ENCODE results near the gene OR10G2.
"Not testable (repeated sequence)": the region's sequence is repeated elsewhere in the genome, so short reads cannot be mapped to it uniquely, and the experiment has no call there.

Gene OR10G2

DNA sequence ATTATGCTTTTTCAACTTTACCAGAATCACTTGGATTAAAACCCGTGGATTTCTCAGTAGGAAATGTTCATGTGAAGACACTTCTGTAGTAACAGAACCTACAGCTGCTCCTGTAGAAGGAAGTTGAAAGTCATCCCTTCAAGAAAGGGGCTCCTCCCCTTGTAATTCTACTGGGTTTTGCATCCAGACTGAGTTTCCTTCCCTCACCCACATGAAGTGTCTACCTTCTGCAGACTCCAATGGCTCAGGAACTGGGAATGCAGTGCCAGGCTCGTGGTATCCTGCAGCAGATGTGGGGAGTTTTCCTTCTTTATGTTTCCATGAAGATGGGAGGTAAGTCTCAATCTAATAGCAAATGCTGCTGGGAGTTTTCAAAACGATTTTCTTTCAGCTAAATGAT lies 7.9 kb upstream of the OR10G2 start:
- CTCF ChIA-PET, result interaction anchor here (0.6 to 1.0 kb wide), 2 partner anchors 15 to 59 kb away, joined by 3 read pairs; no protein-coding TSS in a partner anchor
- WGBS (ENCODE audit: insufficient coverage), result 100% methylated on average over 1 of the region's 3 CpGs

DNA sequence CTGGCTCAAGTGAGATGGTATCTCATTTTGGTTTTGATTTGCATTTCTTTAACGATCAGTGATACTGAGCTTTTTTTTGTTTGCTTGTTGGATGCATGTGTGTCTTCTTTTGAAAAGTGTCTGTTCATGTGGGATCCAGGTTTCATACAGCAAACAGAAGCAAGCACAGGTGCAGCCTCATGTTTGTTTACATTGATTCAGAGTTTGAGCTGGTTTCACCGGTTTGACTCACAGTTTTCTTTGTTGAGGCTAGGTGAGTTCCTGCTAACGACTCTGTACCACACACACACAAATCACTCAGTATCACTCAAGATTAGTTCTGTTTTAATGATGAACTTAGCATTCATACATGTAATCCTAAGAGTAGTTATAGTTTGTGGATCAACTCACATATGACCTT lies 3.7 kb downstream of the OR10G2 start:
- no peak for DNase-seq
- POLR2A ChIA-PET, result no interaction called here

More for the DNA sequence above, 7.9 kb upstream of the OR10G2 start:
- DNase-seq, result no peak
- Histone ChIP-seq H3K36me3 (ENCODE audit: control insufficient read depth in 4 of 4, insufficient read depth in 4 of 4, low read length in 3 of 4) (no peaks in the 10 kb centered on the region), H3K27ac (ENCODE audit: insufficient read depth in 1 of 2, low read depth in 1 of 2, low read length in 2 of 2, poor library complexity in 1 of 2, severe bottlenecking in 2 of 2) (no peak overlapping the region), H3K27me3 (replicated peaks in 2 of 5; ENCODE audit: control insufficient read depth in 4 of 5, insufficient read depth in 5 of 5, low read length in 4 of 5) (no peaks in the 10 kb centered on the region), H3K4me3 (ENCODE audit: control insufficient read depth in 1 of 7, extremely low read depth in 1 of 7, insufficient read depth in 4 of 7, low read depth in 2 of 7, low read length in 6 of 7) (no peak overlapping the region), H3K4me1 (ENCODE audit: control extremely low read depth in 1 of 4, control insufficient read depth in 4 of 4, insufficient read depth in 4 of 4, low read length in 3 of 4) (peaks cover 0 to 2% (median 0%) of the 10 kb centered on the region in 4 experiments), H3K9me3 (ENCODE audit: control extremely low read depth in 1 of 5, control insufficient read depth in 4 of 5, insufficient read depth in 2 of 5, low read depth in 1 of 5, low read length in 4 of 5) (peaks cover 0 to 1% (median 0%) of the 10 kb centered on the region in 5 experiments)
- POLR2A ChIA-PET, result no interaction called here

DNA sequence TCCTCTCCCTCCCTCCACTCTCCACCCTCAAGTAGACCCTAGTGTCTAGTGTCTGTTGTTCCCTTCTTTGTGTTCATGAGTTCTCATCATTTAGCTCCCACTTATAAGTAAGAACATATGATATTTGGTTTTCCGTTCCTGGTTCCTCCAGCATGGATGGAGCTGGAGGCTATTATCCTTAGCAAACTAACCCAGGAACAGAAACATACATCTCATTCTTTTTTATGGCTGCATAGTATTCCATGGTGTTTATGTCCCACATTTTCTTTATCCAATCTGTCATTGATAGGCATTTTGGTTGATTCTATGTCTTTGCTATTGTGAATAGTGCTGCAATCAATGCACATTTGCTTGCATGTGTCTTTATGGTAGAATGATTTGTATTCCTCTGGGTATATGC lies 4.2 kb downstream of the OR10G2 start:
- H3K4me1 ChIP-seq (ENCODE audit: control extremely low read depth in 1 of 4, control insufficient read depth in 4 of 4, insufficient read depth in 4 of 4, low read length in 3 of 4); POLR2A ChIA-PET: not testable (repeated sequence)
- 100% methylated on average over 1 of the region's 1 CpG for WGBS (ENCODE audit: insufficient coverage)

More for the DNA sequence above, 3.7 kb downstream of the OR10G2 start:
- WGBS (ENCODE audit: insufficient coverage), result 100% methylated on average over 1 of the region's 3 CpGs
- Histone ChIP-seq H3K36me3 (ENCODE audit: control insufficient read depth in 4 of 4, insufficient read depth in 4 of 4, low read length in 3 of 4) (no peaks in the 10 kb centered on the region), H3K27ac (ENCODE audit: insufficient read depth in 1 of 2, low read depth in 1 of 2, low read length in 2 of 2, poor library complexity in 1 of 2, severe bottlenecking in 2 of 2) (no peak overlapping the region), H3K9me3 (ENCODE audit: control extremely low read depth in 1 of 5, control insufficient read depth in 4 of 5, insufficient read depth in 2 of 5, low read depth in 1 of 5, low read length in 4 of 5) (peaks cover 0 to 1% (median 0%) of the 10 kb centered on the region in 5 experiments), H3K4me1 (ENCODE audit: control extremely low read depth in 1 of 4, control insufficient read depth in 4 of 4, insufficient read depth in 4 of 4, low read length in 3 of 4) (no peaks in the 10 kb centered on the region), H3K27me3 (replicated peaks in 2 of 5; ENCODE audit: control insufficient read depth in 4 of 5, insufficient read depth in 5 of 5, low read length in 4 of 5) (no peaks in the 10 kb centered on the region), H3K4me3 (ENCODE audit: control insufficient read depth in 1 of 7, extremely low read depth in 1 of 7, insufficient read depth in 4 of 7, low read depth in 2 of 7, low read length in 6 of 7) (no peak overlapping the region)
- CTCF ChIA-PET, result no interaction called here

DNA sequence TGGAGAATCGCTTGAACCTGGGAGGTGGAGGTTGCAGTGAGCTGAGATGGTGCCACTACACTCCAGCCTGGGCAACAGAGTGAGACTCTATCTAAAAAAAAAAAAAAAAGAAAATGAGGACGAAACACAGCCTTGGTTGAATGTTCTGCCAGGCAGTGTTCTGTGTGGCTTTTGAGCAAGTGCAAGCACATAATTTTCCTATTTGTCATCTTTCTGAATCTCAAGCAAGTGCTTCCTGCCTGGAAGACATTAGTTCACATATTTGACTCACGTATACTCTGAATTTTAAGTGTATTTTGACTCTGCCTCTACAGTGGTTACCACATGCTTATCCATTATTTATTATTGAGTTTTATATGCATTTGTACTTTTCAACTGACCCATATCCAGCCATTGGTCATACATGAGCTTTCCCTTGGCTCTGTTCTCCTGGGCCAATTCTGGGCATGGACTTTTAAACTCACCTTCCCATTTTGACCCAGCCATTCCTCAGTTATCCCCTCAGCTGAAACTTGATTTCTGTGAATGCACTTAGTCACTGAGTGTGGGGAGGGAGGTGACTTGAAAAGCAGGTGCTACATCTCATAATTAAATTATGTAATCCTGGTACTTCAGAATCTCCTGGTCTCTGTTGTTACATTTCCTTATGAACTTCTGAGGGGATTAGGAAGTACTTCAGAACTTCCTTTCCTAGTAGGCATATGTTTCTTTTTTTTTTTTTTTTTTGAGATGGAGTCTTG lies 8.1 kb downstream of the OR10G2 start:
- no peaks in the 10 kb centered on the region for H3K9me3 ChIP-seq (ENCODE audit: control extremely low read depth in 1 of 5, control insufficient read depth in 4 of 5, insufficient read depth in 2 of 5, low read depth in 1 of 5, low read length in 4 of 5)
- H3K27ac ChIP-seq (ENCODE audit: insufficient read depth in 1 of 2, low read depth in 1 of 2, low read length in 2 of 2, poor library complexity in 1 of 2, severe bottlenecking in 2 of 2), result no peak overlapping the region
- no peak for DNase-seq
- WGBS (ENCODE audit: insufficient coverage), result 100% methylated on average over 1 of the region's 3 CpGs
- ChIA-PET POLR2A (no interaction called here), CTCF (no interaction called here)
- no peaks in the 10 kb centered on the region for H3K4me1 ChIP-seq (ENCODE audit: control extremely low read depth in 1 of 4, control insufficient read depth in 4 of 4, insufficient read depth in 4 of 4, low read length in 3 of 4)
- no peak overlapping the region for H3K4me3 ChIP-seq (ENCODE audit: control insufficient read depth in 1 of 7, extremely low read depth in 1 of 7, insufficient read depth in 4 of 7, low read depth in 2 of 7, low read length in 6 of 7)
- H3K36me3 ChIP-seq (ENCODE audit: control insufficient read depth in 4 of 4, insufficient read depth in 4 of 4, low read length in 3 of 4), result no peaks in the 10 kb centered on the region
- H3K27me3 ChIP-seq (replicated peaks in 2 of 5; ENCODE audit: control insufficient read depth in 4 of 5, insufficient read depth in 5 of 5, low read length in 4 of 5), result no peaks in the 10 kb centered on the region

More for the DNA sequence above, 4.2 kb downstream of the OR10G2 start:
- not testable (repeated sequence) for DNase-seq; H3K27me3 ChIP-seq (replicated peaks in 2 of 5; ENCODE audit: control insufficient read depth in 4 of 5, insufficient read depth in 5 of 5, low read length in 4 of 5); H3K36me3 ChIP-seq (ENCODE audit: control insufficient read depth in 4 of 4, insufficient read depth in 4 of 4, low read length in 3 of 4); H3K9me3 ChIP-seq (ENCODE audit: control extremely low read depth in 1 of 5, control insufficient read depth in 4 of 5, insufficient read depth in 2 of 5, low read depth in 1 of 5, low read length in 4 of 5); H3K4me3 ChIP-seq (ENCODE audit: control insufficient read depth in 1 of 7, extremely low read depth in 1 of 7, insufficient read depth in 4 of 7, low read depth in 2 of 7, low read length in 6 of 7); H3K27ac ChIP-seq (ENCODE audit: insufficient read depth in 1 of 2, low read depth in 1 of 2, low read length in 2 of 2, poor library complexity in 1 of 2, severe bottlenecking in 2 of 2)
- CTCF ChIA-PET, result interaction anchor here (1.1 kb wide), 1 partner anchor 646 kb away, joined by 3 read pairs; no protein-coding TSS in a partner anchor

DNA sequence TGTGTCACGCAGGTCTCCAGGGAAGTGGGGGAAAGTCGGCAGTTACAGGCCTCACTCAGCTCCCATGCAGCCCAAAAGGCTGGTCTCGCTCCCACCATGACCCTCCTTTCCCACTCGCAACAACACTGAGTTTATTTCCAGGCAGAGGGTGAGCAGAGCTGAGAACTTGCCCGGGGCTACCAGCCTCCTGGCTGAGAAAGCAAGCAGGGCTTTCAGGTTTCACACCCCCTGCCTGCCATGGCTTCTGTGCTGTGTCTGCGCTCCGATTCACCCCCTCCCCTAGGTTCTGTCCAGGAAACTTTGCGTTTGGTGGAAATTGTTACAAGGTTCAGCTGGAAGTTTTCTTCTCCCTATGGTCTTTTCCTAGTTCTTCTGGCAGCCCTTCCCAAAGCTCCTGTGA lies 17.1 kb downstream of the OR10G2 start:
- Histone ChIP-seq H3K4me3 (ENCODE audit: control insufficient read depth in 1 of 7, extremely low read depth in 1 of 7, insufficient read depth in 4 of 7, low read depth in 2 of 7, low read length in 6 of 7) (no peak overlapping the region), H3K27ac (ENCODE audit: insufficient read depth in 1 of 2, low read depth in 1 of 2, low read length in 2 of 2, poor library complexity in 1 of 2, severe bottlenecking in 2 of 2) (no peak overlapping the region), H3K27me3 (replicated peaks in 2 of 5; ENCODE audit: control insufficient read depth in 4 of 5, insufficient read depth in 5 of 5, low read length in 4 of 5) (peaks cover 0 to 3% (median 0%) of the 10 kb centered on the region in 5 experiments), H3K9me3 (ENCODE audit: control extremely low read depth in 1 of 5, control insufficient read depth in 4 of 5, insufficient read depth in 2 of 5, low read depth in 1 of 5, low read length in 4 of 5) (no peaks in the 10 kb centered on the region), H3K4me1 (ENCODE audit: control extremely low read depth in 1 of 4, control insufficient read depth in 4 of 4, insufficient read depth in 4 of 4, low read length in 3 of 4) (no peaks in the 10 kb centered on the region), H3K36me3 (ENCODE audit: control insufficient read depth in 4 of 4, insufficient read depth in 4 of 4, low read length in 3 of 4) (no peaks in the 10 kb centered on the region)
- ChIA-PET POLR2A (no interaction called here), CTCF (no interaction called here)
- 97% methylated on average over 7 of the region's 8 CpGs for WGBS (ENCODE audit: insufficient coverage)
- DNase-seq, result no peak

DNA sequence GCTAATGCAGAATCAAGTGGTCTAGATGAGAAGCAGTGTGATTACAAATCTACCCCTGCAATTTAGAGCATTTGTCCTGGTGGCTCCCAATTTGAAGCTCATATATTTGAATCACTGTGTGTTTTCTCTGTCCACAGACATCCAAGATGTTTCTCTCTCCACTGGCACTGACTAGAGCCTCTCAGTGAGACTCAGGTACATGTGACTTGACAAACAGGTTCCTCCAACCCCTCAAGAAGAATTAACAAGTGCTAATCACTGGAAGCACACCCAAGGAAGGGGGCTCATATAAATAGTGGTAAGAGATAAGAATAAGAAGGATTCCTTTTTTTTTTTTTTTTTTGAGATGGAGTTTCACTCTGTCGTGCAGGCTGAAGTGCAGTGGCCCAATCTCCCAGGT lies 20.5 kb downstream of the OR10G2 start:
- no peaks in the 10 kb centered on the region for H3K36me3 ChIP-seq (ENCODE audit: control insufficient read depth in 4 of 4, insufficient read depth in 4 of 4, low read length in 3 of 4)
- H3K27me3 ChIP-seq (replicated peaks in 2 of 5; ENCODE audit: control insufficient read depth in 4 of 5, insufficient read depth in 5 of 5, low read length in 4 of 5), result peaks cover 0 to 3% (median 1%) of the 10 kb centered on the region in 5 experiments
- no CpG with 5 or more reads among the region's 1 CpG for WGBS (ENCODE audit: insufficient coverage)
- ChIA-PET POLR2A (no interaction called here), CTCF (no interaction called here)
- DNase-seq, result no peak
- no peaks in the 10 kb centered on the region for H3K9me3 ChIP-seq (ENCODE audit: control extremely low read depth in 1 of 5, control insufficient read depth in 4 of 5, insufficient read depth in 2 of 5, low read depth in 1 of 5, low read length in 4 of 5)
- no peak overlapping the region for H3K27ac ChIP-seq (ENCODE audit: insufficient read depth in 1 of 2, low read depth in 1 of 2, low read length in 2 of 2, poor library complexity in 1 of 2, severe bottlenecking in 2 of 2)
- H3K4me1 ChIP-seq (ENCODE audit: control extremely low read depth in 1 of 4, control insufficient read depth in 4 of 4, insufficient read depth in 4 of 4, low read length in 3 of 4), result no peaks in the 10 kb centered on the region
- no peak overlapping the region for H3K4me3 ChIP-seq (ENCODE audit: control insufficient read depth in 1 of 7, extremely low read depth in 1 of 7, insufficient read depth in 4 of 7, low read depth in 2 of 7, low read length in 6 of 7)

DNA sequence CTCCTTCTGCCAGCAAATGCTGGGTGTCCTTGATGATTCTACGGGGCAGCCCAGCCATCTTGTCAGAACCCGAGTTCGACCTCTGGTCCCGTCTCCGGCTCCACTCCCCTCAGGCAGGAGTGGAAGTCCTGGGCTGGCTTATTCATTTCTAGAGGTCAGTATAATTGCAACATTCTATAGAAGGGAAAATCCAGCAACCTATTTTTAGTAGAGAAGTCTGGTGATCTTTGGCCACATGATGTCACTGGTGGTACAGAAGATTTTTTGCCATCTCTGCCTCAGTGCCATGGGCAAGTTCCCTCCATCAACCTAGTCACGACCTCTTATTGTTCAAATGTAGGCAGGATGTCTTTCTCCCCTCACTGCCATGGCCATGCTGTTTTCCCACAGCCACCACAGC lies 22.4 kb downstream of the OR10G2 start:
- H3K27me3 ChIP-seq (replicated peaks in 2 of 5; ENCODE audit: control insufficient read depth in 4 of 5, insufficient read depth in 5 of 5, low read length in 4 of 5), result peaks cover 0 to 5% (median 1%) of the 10 kb centered on the region in 5 experiments
- no peak overlapping the region for H3K27ac ChIP-seq (ENCODE audit: insufficient read depth in 1 of 2, low read depth in 1 of 2, low read length in 2 of 2, poor library complexity in 1 of 2, severe bottlenecking in 2 of 2)
- H3K4me3 ChIP-seq (ENCODE audit: control insufficient read depth in 1 of 7, extremely low read depth in 1 of 7, insufficient read depth in 4 of 7, low read depth in 2 of 7, low read length in 6 of 7), result no peak overlapping the region
- no peaks in the 10 kb centered on the region for H3K9me3 ChIP-seq (ENCODE audit: control extremely low read depth in 1 of 5, control insufficient read depth in 4 of 5, insufficient read depth in 2 of 5, low read depth in 1 of 5, low read length in 4 of 5)
- ChIA-PET POLR2A (no interaction called here), CTCF (no interaction called here)
- WGBS (ENCODE audit: insufficient coverage), result no CpG with 5 or more reads among the region's 6 CpGs
- no peaks in the 10 kb centered on the region for H3K4me1 ChIP-seq (ENCODE audit: control extremely low read depth in 1 of 4, control insufficient read depth in 4 of 4, insufficient read depth in 4 of 4, low read length in 3 of 4)
- no peaks in the 10 kb centered on the region for H3K36me3 ChIP-seq (ENCODE audit: control insufficient read depth in 4 of 4, insufficient read depth in 4 of 4, low read length in 3 of 4)
- no peak for DNase-seq
